ENCODE data around the gene MICAL2.

MICAL2 gene

DNA sequence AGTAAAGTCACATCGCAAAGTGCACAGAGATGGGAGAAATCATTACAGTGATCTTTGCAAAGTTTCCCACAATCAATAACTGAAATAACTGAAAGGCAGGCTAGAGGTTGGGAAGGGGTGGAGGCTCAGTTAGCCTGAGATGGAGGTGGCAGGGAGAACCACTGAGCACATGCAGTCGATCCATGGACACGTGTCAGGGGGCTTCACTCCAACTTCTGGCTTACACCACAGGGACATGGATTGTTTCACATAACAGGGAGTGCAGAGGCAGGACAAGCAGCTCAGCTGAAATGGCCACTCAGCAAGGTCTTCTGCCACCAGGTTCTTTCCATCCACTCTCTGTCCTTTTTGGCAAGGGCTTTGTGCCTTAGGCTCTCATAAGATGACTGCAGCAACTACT, 35.1 kb upstream of the MICAL2 start:
- H3K4me1 ChIP-seq (ENCODE audit: control insufficient read depth, insufficient read depth, low read length) = no peaks in the 10 kb centered on the region
- TF ChIP-seq ZNF626 (tag by site-specific recombination; IDR thresholded peaks at IDR 0.05) (no peak), BCL11B (tag by site-specific recombination; IDR thresholded peaks at IDR 0.05; ENCODE audit: low read depth) (no peak), ZNF48 (tag by site-specific recombination; IDR thresholded peaks at IDR 0.05) (no peak), SCRT1 (tag by site-specific recombination; IDR thresholded peaks at IDR 0.05; ENCODE audit: borderline replicate concordance) (no peak), ZNF768 (tag by site-specific recombination; IDR thresholded peaks at IDR 0.05) (no peak), KLF10 (tag by site-specific recombination; IDR thresholded peaks at IDR 0.05) (no peak), MZF1 (tag by site-specific recombination; IDR thresholded peaks at IDR 0.05; ENCODE audit: borderline replicate concordance) (no peak), ZNF529 (tag by site-specific recombination; IDR thresholded peaks at IDR 0.05; ENCODE audit: insufficient replicate concordance) (no peak), ZNF354C (tag by site-specific recombination; IDR thresholded peaks at IDR 0.05; ENCODE audit: borderline replicate concordance, low read depth) (no peak), ZNF433 (tag by site-specific recombination; IDR thresholded peaks at IDR 0.05; ENCODE audit: low read depth) (no peak), ZNF785 (tag by site-specific recombination; IDR thresholded peaks at IDR 0.05) (no peak), GLIS1 (tag by site-specific recombination; IDR thresholded peaks at IDR 0.05) (no peak), ZNF416 (tag by site-specific recombination; IDR thresholded peaks at IDR 0.05) (no peak), ZNF132 (tag by site-specific recombination; IDR thresholded peaks at IDR 0.05; ENCODE audit: borderline replicate concordance) (no peak), ZFP3 (tag by site-specific recombination; IDR thresholded peaks at IDR 0.05; ENCODE audit: low read depth) (no peak), MEIS1 (CRISPR knock-in tag; IDR thresholded peaks at IDR 0.05; ENCODE audit: borderline replicate concordance) (no peak), YY2 (tag by site-specific recombination; IDR thresholded peaks at IDR 0.05) (no peak)
- TF ChIP-seq, protein P1, sequence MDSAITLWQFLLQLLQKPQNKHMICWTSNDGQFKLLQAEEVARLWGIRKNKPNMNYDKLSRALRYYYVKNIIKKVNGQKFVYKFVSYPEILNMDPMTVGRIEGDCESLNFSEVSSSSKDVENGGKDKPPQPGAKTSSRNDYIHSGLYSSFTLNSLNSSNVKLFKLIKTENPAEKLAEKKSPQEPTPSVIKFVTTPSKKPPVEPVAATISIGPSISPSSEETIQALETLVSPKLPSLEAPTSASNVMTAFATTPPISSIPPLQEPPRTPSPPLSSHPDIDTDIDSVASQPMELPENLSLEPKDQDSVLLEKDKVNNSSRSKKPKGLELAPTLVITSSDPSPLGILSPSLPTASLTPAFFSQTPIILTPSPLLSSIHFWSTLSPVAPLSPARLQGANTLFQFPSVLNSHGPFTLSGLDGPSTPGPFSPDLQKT (IDR thresholded peaks at IDR 0.05; ENCODE audit: borderline replicate concordance, low read depth, low read length) = no peak
- TF ChIP-seq, protein P2, sequence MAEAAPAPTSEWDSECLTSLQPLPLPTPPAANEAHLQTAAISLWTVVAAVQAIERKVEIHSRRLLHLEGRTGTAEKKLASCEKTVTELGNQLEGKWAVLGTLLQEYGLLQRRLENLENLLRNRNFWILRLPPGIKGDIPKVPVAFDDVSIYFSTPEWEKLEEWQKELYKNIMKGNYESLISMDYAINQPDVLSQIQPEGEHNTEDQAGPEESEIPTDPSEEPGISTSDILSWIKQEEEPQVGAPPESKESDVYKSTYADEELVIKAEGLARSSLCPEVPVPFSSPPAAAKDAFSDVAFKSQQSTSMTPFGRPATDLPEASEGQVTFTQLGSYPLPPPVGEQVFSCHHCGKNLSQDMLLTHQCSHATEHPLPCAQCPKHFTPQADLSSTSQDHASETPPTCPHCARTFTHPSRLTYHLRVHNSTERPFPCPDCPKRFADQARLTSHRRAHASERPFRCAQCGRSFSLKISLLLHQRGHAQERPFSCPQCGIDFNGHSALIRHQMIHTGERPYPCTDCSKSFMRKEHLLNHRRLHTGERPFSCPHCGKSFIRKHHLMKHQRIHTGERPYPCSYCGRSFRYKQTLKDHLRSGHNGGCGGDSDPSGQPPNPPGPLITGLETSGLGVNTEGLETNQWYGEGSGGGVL (tag by site-specific recombination; IDR thresholded peaks at IDR 0.05) = no peak
- TF ChIP-seq, protein P3, sequence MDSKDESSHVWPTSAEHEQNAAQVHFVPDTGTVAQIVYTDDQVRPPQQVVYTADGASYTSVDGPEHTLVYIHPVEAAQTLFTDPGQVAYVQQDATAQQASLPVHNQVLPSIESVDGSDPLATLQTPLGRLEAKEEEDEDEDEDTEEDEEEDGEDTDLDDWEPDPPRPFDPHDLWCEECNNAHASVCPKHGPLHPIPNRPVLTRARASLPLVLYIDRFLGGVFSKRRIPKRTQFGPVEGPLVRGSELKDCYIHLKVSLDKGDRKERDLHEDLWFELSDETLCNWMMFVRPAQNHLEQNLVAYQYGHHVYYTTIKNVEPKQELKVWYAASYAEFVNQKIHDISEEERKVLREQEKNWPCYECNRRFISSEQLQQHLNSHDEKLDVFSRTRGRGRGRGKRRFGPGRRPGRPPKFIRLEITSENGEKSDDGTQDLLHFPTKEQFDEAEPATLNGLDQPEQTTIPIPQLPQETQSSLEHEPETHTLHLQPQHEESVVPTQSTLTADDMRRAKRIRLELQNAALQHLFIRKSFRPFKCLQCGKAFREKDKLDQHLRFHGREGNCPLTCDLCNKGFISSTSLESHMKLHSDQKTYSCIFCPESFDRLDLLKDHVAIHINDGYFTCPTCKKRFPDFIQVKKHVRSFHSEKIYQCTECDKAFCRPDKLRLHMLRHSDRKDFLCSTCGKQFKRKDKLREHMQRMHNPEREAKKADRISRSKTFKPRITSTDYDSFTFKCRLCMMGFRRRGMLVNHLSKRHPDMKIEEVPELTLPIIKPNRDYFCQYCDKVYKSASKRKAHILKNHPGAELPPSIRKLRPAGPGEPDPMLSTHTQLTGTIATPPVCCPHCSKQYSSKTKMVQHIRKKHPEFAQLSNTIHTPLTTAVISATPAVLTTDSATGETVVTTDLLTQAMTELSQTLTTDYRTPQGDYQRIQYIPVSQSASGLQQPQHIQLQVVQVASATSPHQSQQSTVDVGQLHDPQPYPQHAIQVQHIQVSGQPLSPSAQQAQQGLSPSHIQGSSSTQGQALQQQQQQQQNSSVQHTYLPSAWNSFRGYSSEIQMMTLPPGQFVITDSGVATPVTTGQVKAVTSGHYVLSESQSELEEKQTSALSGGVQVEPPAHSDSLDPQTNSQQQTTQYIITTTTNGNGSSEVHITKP (tag by site-specific recombination; IDR thresholded peaks at IDR 0.05) = no peak
- no peaks in the 10 kb centered on the region for H3K9me3 ChIP-seq (ENCODE audit: control insufficient read depth, insufficient read depth, low read depth, low read length)
- ChIA-PET CTCF (no interaction called here), POLR2A (no interaction called here)
- H3K4me3 ChIP-seq (ENCODE audit: low read depth, low read length) = no peak overlapping the region
- no peak overlapping the region for H3K27ac ChIP-seq (ENCODE audit: extremely low read depth, low read depth, low read length)
- no peaks in the 10 kb centered on the region for H3K36me3 ChIP-seq (ENCODE audit: control insufficient read depth in 2 of 2, insufficient read depth in 1 of 2, low read length in 2 of 2)

All from HEK293 (cell line).